8988T (cell line): ENCODE measurements around the gene FNDC10.
A peak's percentile ranks its signal among the peaks of the same experiment; 100 is the strongest.

Experiments used
- DNase-seq: peaks from one replicate; pipeline ENCODE4 v3.0.0; 2011

FNDC10 gene

DNA sequence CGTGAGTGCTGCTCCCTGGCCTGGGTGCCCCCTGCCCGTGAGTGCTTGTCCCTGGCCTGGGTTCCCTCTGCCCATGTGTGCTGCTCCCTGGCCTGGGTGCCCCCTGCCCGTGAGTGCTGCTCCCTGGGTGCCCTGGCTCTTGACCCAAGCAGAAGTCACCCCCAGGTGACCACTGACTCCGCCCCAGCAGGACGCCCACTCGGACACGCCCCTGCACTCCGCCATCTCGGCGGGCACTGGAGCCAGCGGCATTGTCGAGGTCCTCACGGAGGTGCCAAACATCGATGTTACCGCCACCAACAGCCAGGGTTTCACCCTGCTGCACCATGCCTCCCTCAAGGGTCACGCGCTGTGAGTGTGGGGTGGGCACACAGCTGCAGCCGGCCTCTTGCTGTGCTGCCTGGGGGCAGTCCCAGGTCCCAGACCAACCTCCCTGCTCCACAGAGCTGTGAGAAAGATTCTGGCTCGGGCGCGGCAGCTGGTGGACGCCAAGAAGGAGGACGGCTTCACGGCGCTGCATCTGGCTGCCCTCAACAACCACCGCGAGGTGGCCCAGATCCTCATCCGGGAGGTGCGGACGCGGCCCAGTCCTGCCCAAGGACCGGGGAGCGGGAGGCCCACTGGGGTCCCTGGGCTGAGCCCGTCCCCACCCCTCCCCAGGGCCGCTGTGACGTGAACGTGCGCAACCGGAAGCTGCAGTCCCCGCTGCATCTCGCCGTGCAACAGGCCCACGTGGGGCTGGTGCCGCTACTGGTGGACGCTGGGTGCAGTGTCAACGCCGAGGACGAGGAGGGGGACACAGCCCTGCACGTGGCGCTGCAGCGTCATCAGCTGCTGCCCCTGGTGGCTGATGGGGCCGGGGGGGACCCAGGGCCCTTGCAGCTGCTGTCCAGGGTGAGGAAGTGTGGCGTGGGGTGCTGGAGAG lies 28.2 kb upstream of the FNDC10 start:
- DNase-seq: no peak

DNA sequence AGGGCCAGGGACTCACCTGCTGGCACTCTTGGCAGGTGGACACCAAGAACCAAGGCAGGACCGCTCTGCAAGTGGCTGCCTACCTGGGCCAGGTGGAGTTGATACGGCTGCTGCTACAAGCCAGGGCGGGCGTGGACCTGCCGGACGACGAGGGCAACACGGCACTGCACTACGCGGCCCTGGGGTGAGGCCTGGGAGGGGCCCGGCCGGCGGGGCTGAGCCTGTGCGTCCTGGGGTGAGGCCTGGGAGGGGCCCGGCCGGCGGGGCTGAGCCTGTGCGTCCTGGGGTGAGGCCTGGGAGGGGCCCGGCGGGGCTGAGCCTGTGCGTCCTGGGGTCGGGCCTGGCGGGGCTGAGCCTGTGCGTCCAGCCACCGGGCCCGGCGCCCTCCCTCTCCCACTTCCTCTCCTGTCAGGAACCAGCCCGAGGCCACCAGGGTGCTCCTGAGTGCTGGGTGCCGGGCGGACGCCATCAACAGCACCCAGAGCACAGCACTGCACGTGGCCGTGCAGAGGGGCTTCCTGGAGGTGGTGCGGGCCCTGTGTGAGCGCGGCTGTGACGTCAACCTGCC lies 27.4 kb upstream of the FNDC10 start:
- no peak for DNase-seq

DNA sequence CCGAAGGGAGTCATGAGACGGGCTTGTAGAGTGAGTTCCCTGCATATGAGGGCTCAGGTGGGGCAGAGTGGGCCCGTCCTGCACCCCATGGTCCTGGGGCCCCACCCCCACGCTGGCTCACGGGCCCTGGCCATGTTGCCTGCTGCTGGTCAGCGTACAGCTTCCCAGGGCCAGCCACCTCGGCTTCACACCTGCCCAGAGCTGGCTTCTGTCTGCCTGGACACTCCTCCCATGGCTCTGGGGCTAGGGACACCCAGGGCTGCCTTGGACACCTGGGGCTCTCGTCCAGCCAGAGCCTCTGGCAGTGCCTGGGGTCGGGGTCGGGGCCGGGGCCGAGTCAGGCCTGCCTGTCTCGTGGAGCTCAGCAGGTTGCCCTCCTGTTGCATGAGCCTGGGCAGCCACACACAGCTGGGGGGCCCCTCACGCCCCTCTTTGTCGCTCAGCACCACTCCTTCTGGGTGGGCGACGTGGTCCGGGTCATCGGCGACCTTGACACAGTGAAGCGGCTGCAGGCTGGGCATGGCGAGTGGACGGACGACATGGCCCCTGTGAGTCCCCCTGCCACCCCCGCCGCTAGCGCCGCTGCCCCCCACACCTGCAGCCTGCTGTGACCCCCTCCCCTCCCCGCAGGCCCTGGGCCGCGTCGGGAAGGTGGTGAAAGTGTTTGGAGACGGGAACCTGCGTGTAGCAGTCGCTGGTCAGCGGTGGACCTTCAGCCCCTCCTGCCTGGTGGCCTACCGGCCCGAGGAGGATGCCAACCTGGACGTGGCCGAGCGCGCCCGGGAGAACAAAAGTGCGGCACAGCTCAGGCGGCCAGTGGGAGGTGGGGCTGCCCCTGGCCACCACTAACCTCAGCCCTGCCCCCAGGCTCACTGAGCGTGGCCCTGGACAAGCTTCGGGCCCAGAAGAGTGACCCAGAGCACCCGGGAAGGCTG lies 26.5 kb upstream of the FNDC10 start:
- no peak for DNase-seq

DNA sequence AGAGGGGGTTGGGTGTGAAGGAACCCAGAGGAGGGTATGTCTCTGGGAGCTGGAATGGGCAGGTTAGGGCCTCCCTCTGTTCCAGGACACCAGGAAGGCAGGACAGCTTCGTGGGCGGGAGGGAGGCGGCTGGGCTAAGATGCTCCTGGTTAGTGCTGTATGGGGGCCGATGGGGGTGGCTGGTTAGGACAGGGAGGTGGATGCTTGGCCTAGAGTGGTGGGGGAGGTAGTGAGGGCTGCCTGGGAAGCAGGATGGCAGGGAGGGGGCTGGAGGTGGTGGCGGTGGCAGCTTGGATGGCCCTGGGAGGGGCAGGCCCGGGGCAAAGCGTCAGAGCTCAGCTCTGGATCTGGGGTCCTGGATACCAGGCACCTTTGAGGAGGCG lies 25.9 kb upstream of the FNDC10 start:
- no peak for DNase-seq

DNA sequence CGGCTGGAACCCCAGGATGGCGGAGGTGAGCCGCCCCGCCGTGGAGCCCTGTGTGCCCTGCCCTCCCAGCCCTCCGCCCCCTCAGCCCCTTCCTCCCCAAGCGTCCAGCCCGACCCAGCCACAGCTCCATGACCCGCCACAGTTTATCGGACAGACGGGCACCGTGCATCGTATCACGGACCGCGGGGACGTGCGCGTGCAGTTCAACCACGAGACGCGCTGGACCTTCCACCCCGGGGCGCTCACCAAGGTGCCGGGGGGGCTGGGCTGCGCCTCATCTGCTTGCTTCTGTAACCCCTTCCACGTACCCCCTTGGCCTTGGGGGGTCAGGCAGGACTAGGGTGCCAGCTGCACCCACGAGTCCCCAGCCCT lies 25.5 kb upstream of the FNDC10 start:
- no peak for DNase-seq

DNA sequence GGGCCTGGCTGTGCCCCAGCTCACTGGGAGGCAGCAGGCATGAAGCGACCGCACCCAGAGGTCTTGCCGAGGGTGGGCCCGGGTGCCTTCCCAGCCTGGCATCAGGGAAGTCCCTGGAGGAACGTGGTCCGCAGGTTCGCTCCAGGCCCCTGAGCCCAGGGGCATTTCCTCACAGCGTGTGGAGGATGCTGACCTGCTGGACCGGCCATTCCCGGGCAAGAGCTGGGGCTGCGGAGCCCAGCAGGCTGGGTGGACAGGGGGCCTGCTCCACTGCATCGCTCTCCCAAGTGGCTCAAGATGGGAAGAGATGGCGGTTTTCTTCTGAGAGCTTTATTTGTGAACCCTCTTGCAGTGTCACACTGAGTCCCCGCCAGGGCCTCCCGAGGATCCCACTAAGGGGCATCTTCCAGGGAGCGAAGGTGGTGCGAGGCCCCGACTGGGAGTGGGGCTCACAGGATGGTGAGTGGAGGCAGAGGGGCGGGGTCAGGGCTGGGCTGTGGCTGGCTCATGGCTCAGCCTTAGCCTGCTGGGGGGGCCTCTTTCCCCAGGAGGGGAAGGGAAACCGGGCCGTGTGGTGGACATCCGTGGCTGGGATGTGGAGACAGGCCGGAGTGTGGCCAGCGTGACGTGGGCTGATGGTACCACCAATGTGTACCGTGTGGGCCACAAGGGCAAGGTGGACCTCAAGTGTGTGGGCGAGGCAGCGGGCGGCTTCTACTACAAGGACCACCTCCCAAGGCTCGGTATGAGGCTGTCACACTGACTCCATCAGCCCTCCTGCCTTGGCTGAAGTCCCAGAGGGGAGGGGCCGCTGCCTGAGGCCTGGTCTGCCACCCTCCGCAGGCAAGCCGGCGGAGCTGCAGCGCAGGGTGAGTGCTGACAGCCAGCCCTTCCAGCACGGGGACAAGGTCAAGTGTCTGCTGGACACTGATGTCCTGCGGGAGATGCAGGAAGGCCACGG lies 24.8 kb upstream of the FNDC10 start:
- DNase-seq: no peak

DNA sequence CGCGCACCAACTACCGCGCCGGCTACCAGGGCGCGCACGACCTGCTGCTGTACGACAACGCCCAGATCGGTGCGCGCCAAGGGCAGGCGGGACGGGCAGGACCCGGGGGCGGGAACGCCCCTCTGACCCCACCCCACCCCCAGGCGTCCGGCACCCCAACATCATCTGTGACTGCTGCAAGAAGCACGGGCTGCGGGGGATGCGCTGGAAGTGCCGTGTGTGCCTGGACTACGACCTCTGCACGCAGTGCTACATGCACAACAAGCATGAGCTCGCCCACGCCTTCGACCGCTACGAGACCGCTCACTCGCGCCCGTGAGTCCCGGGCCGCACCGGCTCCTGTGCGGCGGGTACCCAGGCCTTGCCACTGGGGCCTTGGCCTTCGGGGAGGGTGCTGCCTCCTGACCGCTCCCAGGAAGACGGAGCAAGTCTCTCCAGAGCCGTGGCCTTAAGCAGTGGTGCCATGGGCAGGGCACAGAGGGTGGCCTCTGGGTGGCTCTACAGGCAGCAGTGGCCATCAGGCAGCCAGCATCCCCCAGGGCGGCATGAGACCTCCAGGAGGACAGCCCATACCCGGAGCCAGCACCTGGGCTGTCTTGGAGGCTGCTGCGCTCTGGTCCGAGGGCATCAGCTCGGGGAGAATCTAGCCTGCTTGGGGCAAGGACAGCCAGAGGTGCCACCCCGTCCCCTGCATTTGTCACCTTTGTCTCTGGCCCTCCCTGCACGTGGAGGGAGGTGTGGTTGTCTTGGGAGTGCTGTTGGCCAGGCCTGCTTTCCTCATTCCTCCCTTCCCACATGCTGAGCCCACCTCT lies 23.9 kb upstream of the FNDC10 start:
- no peak for DNase-seq

DNA sequence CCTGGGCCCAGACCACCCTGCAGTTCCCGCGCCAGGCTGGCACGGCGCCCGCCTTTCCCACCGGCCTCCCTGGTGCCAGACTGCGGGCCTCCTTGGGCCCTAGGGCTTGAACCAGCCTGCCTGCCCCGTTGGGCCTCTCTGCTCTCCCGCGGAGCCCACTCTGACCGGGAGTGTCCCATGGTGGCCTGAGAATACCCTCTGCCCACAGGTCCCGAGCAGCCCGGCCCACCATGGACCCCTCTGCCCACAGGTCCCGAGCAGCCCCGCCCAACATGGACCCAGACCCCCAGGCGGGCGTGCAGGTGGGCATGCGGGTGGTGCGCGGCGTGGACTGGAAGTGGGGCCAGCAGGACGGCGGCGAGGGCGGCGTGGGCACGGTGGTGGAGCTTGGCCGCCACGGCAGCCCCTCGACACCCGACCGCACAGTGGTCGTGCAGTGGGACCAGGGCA lies 23.3 kb upstream of the FNDC10 start:
- no peak for DNase-seq

DNA sequence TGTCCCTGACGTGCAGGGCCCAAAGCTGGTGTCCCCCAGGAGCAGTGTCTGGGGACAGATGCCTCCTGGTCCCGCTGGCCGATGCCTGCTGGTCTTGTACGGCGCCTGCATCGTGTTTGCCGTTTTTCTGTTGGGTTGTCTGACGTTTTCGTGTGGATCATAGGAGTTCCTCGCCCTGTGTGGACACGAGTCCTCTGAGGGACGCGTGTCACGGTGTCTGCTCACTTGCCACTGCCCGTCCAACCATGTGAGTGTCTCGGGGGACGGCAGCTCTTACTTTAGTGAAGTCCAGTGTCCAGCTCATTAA lies 22.8 kb upstream of the FNDC10 start:
- DNase-seq: no peak

DNA sequence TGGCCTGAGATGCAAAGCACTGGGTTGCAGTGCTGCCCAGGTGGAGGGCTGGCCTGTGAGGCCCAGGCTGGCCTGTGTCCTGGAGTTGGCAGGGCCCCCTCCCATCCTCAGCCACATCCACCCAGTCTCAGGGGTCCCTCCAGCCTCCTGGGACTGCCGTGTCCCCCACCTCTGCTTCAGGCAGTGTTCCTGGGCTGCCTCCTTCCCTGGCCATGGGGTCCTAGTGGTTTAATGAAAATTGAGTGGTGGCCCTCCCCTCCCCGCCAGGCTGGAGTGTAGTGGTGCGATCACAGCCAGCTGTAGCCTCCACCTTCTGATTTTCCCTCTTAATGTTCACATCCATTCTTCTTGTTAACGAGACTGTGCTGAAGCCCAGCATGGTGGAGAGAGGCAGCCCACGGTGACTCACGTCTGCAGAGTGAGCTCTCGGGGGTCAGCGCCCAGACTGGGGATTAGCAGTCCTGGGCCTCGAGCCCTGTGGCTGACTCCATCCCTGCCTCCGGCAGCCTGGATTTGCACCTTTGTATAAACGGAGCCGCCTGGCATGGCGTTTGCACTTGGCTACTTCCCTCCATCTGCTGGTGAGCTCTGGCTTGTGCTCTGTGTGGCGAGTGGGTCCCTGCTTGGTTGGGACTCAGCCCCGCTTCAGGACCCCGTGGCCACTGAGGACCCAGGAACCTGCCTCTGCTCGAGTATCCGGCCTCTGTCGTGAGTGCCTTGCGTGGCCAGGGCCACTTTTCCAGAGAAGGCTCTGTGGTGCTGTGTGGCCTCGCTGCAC lies 22.3 kb upstream of the FNDC10 start:
- no peak for DNase-seq

DNA sequence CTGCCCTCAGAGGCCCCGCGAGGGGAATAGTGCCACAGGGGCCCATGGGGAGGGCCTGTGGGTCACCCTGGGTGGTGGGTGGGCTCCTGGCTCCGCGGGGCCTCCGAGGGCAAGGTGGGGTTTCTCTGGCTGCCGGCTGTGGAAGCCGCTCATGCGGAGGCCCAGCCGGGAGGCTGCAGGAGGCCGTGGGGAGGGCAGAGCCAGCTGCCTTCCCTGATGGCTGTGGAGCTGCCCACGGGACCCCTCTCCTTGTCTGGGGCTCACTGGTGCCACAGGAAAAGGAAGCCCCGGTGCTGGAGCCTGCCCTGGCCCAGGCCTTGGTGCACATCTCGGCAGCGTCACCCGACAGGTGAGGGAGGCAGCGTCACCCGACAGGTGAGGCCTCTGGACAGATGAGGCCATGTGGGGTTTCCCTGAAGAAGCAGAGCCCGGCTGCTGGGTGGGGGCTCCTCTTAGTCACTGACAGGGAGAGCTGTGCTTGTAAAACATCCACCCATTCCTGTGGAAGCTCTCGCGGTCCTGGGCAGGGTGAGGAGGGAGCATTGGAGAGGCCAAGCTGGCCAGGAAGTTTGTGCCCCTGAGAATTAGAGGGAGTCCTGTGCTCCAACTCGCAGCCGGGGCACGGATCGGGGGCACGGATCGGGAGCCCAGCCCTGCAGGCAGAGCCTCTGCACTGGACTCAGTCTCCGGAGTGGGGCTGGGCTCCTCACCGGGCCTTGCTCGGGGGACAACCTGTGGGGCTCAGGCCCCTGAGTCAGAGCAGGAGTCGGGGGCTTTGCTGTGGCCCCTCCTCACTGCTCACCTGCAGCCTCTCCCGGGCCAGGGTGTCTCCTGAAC lies 21.5 kb upstream of the FNDC10 start:
- no peak for DNase-seq

DNA sequence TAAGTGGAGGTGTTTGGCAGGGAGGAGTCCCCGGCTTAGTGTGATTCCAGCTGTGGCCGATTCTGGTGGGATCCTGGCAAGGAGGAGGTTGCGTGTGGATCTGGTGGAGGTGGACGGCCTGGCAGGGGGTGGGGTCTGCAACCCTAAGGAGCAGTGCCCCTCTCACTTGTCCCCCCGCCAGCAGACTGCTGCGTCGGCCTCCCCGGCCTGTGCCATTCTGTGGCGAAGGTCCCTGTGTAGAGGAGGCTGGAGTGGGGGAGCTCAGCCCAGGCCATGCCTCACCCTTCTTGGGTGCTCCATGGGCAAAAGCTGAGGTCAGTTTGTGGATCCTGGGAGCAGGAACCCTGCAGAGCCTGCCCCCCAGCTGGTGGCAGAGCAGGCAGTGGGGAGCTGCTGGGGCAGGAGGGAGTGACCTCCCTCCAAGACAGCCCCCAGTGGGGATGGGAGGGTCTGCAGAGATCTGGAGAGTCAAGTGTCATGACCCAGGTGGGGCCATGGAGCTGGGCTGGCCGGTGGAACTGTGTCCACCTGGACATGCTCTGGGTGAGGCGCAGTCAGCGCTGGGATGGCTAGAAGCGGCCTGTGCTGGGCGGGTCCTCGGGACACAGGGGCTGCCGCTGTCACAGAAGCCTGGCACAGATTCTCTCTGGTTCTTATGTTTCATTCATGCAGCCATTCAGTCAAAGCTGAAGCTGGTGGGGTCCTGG lies 20.7 kb upstream of the FNDC10 start:
- DNase-seq: no peak

DNA sequence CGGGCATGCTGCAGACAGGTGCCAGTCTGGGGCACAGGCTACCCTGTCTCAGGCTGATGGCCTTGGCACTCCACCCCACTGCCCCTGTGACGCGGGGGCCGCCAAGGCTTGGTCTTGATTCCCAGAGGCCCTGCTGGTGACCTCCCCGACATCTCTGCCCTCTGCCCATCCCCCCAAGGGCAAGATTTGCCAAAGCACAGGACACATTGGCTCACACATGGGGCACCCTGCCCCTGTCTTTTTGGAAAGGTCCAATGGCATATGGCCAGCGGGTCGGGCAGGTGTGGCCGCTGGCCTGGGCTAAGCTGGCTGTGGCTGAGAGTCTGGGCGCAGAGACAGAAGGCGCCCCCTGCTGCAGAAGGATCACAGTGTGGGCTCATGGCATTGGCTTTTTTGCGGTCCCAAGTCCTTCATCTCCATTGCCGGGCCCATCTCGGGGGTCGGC lies 20.0 kb upstream of the FNDC10 start:
- DNase-seq: peak; percentile 85

DNA sequence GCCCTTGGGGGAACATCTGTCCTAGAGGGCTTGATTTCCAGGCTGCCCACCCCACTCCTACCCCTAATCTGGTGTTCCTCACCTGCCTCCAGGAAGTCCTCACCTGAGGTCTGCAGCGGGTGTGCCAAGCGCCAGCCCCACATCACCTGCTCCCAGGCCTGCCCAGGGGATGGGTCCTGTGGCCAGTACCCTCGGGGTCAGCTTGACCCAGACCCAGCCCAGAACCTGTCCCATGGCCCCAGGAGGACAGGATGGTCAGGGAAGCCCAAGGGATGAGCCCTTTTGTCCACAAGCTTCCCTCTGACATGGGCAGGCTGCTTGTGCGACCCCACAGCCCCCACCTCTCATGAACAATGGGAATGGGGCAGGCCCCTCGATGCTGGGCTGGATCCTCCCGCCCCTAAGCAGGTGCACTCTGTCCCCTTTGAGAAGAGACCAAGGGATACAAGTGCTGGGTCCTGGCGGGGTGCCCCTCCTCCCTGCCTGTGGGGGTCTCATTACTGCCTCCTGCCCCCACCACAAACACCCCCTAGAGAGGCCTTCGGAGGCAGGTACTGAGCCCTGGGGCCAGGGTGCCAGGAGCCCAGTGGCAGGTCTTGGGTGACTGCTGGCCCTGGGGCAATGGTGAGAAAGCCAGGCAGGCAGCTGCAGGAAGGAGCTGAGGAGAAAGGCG lies 18.6 kb upstream of the FNDC10 start:
- DNase-seq: no peak

DNA sequence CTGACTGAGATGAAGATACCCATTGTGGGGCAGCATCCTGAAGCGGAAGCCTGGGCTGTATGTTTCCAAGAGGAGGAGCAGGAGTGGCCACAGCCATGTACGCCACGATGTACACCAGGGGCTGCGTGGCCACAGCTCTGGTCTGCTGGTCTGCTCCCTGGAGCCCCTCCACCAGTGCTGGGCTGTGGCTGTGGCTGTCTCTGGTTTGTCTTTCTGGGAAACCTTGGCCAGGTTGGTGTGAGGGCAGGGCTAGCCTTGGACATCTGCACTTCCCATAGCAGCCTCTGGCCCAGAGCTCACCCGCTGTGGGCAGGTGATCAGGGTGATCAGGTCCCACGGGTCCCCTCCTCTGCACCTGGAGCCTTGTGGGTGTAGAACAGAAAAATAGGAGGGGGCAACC lies 18.0 kb upstream of the FNDC10 start:
- DNase-seq: no peak

DNA sequence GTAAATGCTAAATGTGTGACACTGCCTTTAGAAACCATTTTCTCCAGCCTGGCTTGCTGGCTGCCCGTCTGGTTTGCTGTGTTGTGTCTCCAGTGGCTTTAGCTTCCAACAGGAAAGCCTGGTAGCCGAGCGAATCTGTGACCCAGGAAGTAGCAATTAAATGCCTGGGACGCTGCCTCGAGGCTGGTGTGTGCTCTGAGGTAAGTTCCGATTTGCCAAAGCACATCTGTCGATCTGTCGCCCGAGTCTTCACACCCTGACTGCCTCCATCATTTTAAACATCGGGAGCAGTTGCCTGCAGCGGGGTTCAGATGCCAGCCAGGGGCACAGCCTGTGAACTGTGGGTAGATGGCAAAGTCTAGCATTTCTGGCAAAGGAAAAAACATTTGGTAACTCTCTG lies 17.6 kb upstream of the FNDC10 start:
- no peak for DNase-seq

DNA sequence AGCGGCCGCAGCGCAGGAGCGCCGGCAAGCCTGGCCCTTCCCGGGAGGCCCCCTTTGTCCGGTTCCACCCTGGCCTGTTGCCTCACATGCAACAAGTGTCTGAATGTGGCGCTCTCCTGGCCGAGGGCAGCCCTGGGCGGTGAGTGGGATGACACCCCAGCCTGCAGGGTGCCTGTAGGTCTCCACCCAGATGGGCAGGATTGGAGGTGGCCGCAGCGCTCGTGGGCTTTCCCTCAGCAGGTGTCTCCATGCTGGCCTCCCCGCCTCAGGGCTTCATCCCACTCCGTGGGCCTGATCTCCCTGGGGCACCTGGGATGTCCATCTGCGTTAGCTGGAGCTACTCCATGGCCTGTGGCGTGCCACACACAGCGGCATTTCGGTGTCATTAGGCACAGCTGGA lies 16.9 kb upstream of the FNDC10 start:
- peak; percentile 49 for DNase-seq

DNA sequence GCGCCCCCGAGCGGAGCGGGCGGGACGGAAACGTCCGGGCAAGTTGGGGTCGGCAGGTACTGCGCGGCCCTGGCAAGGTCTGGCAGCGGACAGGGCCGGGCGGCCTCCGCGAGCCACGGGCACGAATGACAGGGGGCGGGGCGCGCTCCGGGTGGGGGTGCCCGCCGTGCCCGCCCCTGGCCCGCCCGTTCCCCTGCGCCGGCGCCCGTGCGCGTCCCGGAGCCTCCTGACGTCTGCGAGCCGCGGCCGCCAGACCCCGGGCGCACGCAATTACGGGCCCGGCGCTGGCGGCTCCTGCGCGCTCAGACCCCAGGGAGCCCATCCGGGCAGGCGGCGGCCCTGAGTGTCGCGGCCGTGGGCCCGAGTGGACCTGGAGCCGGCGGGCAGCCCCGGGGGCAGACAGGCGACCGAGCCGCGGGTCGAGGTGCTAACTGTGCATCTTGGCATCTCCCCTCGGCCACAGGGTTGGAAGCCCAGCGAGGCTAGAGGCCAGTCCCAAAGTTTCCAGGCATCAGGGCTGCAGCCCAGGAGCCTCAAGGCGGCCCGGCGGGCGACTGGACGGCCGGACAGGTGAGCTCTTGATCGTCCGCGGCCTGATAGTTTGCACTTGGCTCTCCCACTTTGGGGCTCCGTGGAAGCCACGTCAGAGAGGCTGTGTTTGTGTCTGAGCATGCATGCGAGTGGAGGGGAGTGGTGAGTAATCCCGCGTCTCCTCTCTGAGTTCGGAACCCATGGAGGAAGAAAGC lies 16.3 kb upstream of the FNDC10 start:
- no peak for DNase-seq
